Right atrium auricular region (tissue), 2 donors: ENCODE measurements around the gene MOB2. TPM values are rescaled to one million over a fixed set of nuclear protein-coding genes. Genes with fewer than 3 reads are reported as not detected.

Experiments used
- DNase-seq: peaks from one replicate; pipeline ENCODE4 v3.0.0-alpha.2; 2019; ENCODE audit warnings: low spot score
- H3K27ac ChIP-seq, 2 donors: fragments of 200-600 bp; sonication (generic); 1 replicate in 1 of 2; 2 replicates in 1 of 2; pipeline ENCODE4 v1.5.1; 2016 to 2019
- H3K27me3 ChIP-seq, 2 donors: fragments of 200-600 bp; sonication (generic); one replicate each; pipeline versions ENCODE4 v1.5.1 to v1.6.0; 2017 to 2019
- H3K36me3 ChIP-seq: fragments of 200-600 bp; sonication (generic); one replicate; pipeline ENCODE4 v1.5.1; 2016
- H3K4me1 ChIP-seq, 2 donors: fragments of 200-600 bp; sonication (generic); one replicate each; pipeline versions ENCODE4 v1.5.1 to v1.6.0; 2017 to 2019
- H3K4me3 ChIP-seq, 2 donors: fragments of 200-600 bp; sonication (generic); 1 replicate in 1 of 2; 2 replicates in 1 of 2; pipeline ENCODE4 v1.5.1; 2017 to 2019; ENCODE audit warnings: mild to moderate bottlenecking in 1 of 2, moderate library complexity in 1 of 2
- H3K9me3 ChIP-seq, 2 donors: fragments of 200-600 bp; sonication (generic); one replicate each; pipeline ENCODE4 v1.5.1; 2019
- total RNA-seq, 2 donors: library from RNA; depleted of rRNA; stranded (reverse); fragments of >200 nt; gene quantifications; one replicate each; pipeline ENCODE4 v1.1.0, GENCODE V29; 2016
- TF ChIP-seq, protein P1 (sequence below), 2 donors: fragments of 200-600 bp; sonication (generic); IDR thresholded peaks; one replicate each; pipeline ENCODE4 v1.5.1; 2019; ENCODE audit warnings: antibody characterized with exemption in 2 of 2

MOB2 gene
- total RNA-seq, 2 donors from 2014 or later, result 22.0 to 27.9 TPM

DNA sequence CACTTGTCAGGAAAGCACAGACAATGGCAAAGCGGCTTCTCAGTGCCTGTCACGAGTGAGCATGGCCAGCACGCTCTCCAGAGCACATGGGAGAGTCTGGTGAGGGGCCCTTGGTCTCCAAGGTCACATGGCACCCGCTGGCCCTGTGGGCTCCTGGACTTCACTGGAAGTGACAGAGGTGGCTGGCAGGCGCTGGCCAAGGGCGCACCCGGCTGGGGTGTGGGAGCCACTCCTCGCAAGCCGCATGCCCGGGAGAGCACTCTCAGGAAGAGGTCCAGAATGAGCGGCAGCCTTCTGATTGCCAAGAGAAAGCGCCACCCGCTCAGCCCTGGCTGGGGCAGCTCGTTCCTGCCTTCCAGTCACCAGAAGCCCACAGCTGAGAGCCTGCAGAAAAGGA is 17.1 kb upstream of the MOB2 start:
- Histone ChIP-seq H3K27me3 (no peaks in the 10 kb centered on the region), H3K36me3 (no peaks in the 10 kb centered on the region), H3K27ac (peak overlapping the region; percentile 41 to 64), H3K4me1 (peaks cover 0 to 84% of the 10 kb centered on the region in 2 donors), H3K4me3 (no peak overlapping the region), H3K9me3 (no peaks in the 10 kb centered on the region)
- no peak for DNase-seq
- TF ChIP-seq, protein P1, sequence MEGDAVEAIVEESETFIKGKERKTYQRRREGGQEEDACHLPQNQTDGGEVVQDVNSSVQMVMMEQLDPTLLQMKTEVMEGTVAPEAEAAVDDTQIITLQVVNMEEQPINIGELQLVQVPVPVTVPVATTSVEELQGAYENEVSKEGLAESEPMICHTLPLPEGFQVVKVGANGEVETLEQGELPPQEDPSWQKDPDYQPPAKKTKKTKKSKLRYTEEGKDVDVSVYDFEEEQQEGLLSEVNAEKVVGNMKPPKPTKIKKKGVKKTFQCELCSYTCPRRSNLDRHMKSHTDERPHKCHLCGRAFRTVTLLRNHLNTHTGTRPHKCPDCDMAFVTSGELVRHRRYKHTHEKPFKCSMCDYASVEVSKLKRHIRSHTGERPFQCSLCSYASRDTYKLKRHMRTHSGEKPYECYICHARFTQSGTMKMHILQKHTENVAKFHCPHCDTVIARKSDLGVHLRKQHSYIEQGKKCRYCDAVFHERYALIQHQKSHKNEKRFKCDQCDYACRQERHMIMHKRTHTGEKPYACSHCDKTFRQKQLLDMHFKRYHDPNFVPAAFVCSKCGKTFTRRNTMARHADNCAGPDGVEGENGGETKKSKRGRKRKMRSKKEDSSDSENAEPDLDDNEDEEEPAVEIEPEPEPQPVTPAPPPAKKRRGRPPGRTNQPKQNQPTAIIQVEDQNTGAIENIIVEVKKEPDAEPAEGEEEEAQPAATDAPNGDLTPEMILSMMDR (IDR thresholded peaks at IDR 0.05), result no peak

DNA sequence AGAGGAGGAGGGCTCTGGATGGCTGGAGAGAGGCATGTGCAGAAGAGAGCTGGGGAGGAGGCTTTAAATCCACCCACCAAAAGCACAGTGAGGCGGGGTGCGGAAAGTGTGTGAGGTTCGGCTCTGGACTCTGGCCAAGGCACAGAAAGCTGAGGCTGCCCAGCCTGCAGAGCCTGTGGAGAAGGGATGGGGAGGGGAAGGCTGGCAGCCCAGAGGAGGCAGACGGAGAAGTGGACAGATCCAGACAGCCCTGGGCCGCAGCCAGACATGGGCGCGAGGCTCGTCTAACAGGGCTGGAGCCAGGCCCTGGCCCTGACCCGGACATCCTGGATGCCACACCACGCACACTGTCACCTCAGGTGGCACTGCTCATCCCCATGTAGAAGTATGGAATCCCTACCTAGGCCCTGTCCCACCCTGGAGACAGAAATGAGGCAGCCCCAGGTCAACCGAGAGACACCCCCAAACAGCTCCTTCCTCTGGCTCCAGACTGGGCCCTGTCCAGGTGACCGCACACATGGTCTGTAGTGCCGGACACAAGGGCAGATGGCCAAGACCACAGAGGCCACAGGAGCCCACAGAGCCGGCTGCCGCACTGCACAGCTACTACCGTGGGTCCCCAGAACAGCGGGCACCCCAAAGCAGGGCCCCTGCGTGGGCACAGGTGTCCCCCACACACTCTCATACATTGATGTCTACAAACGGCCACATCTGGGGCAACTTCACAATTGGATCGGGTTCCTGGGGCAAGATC is 16.6 kb upstream of the MOB2 start:
- peak overlapping the region; percentile 41 to 64 for H3K27ac ChIP-seq
- DNase-seq, result no peak
- H3K4me1 ChIP-seq, result peaks cover 0 to 81% of the 10 kb centered on the region in 2 donors

DNA sequence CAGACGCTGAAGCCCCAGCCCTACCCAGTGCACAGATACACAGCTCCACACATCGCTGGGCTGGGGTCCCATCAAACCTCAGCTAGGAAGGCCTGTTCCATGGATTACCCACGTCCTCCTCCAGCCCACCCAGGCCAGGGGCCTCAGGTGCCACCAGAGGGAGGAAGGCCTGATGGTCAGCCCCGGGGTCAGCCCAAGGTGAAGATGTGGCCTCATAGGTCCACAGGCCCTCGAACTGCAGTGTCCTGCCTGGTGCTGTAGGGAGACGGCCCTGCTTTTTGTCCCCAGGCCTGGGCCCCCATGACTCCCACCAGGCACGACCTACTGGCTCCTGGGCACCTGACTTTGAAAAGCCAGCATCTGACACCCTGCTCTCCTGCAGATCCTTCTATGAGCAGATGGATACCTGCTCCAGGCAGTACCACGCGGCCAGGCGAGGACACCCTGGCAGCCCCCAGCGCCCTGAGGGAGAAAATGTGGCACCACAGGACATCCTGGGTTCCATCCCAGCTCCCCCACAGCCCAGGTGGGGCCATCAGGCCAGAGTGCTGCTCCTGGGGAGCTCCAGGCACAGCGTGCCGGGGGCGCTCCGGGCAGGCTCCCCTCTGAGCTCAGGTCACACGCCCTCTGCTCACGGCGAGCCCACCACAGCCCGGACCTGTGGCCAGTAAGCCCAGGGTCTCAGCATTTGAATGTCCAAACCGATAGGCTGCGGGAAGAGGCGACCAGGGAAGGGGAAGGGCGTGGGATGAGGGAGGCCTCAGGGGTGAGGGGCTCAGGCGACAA is 15.8 kb upstream of the MOB2 start:
- H3K4me1 ChIP-seq, result peaks cover 0 to 79% of the 10 kb centered on the region in 2 donors
- no peaks in the 10 kb centered on the region for H3K9me3 ChIP-seq
- peak overlapping the region in 1 of 2 donors; percentile 64 for H3K27ac ChIP-seq
- no peak for DNase-seq
- H3K27me3 ChIP-seq, result no peaks in the 10 kb centered on the region
- H3K4me3 ChIP-seq, result no peak overlapping the region
- TF ChIP-seq, protein P1 (IDR thresholded peaks at IDR 0.05), result no peak
- no peaks in the 10 kb centered on the region for H3K36me3 ChIP-seq

More for the DNA sequence above, 16.6 kb upstream of the MOB2 start:
- TF ChIP-seq, protein P1 (IDR thresholded peaks at IDR 0.05), result no peak
- no peak overlapping the region for H3K4me3 ChIP-seq
- no peaks in the 10 kb centered on the region for H3K9me3 ChIP-seq
- H3K27me3 ChIP-seq, result no peaks in the 10 kb centered on the region
- H3K36me3 ChIP-seq, result no peaks in the 10 kb centered on the region

DNA sequence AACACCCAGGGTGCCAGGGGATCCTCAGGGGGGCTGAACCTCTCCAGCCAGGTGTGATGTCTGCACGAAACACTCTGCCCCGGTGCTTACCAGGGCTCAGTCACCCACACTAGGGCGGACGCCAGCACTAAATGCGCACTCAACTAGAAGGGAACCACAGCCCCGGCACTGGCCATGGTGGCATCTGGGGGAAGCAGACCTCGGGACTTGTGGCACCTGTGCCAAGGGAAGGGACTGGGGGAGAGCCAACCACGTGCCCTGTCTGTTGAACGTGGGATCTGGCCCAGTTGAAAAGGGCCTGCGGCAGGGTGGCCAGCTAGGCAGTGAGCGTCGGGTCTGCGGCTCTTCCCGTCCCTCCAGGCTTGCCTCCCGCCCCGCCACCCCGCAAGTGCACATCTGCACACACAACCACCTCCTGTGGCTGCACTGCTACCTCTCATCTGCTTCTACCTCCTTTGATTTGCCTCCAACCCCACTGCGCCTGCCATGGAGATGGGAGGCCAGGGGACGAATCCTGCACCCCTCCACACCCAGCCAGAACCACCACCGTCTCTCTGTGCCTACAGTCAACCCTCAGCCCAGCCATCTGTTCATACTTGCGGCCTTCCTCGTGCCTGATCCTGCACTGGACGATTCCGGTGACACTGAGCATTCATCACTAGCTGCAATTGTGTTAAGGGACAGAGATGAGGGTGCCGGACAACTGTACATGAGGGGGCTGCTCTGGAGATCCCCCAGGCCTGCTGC is 15.0 kb upstream of the MOB2 start:
- TF ChIP-seq, protein P1 (IDR thresholded peaks at IDR 0.05), result no peak
- Histone ChIP-seq H3K9me3 (no peaks in the 10 kb centered on the region), H3K27me3 (no peaks in the 10 kb centered on the region), H3K4me3 (no peak overlapping the region), H3K36me3 (no peaks in the 10 kb centered on the region), H3K27ac (no peak overlapping the region), H3K4me1 (peaks cover 0 to 75% of the 10 kb centered on the region in 2 donors)
- DNase-seq, result no peak

DNA sequence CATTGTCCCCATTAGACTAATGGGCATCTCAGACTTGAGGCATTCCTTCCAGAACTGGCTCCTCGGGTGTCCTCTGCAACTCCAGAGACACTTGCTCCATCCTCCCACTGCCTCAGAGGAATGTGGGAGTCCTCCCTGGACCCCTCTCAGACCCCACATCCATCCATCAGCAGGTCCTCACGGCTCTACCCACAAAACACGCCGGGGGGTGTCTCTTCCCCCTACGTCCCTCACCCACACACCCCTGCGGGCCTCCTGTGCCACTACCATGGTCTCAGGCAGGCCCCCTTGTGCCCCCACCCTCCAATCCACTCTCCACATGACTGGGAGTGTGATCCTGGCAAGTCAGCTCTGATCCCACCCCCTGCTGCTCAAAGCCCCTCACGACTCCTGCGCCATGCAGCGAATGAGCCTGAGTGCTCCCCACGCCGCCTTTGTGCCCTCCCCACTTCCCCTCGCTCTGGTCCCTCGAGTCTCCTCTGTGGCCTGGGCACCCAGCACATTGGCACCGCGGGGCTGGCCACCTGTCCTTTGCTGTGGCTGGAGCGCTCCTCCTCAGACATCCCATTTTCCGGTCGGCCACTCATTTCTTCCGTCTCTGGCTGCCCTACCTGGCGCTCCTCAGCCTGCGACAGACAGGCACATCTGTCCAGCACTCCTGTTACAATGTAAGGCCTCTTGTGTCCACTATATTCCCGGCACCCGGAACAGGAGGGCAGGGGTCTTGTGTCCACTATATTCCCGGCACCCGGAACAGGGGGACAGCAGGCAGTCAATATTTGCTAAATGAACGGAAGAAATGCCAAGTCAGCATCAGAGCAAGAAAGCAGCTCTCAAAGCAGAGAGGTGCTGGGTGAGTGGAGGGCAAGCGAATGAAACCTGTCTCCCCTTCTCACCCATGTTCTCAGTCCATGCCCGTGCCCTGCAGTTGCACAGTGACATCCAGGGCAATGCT is 14.2 kb upstream of the MOB2 start:
- Histone ChIP-seq H3K27ac (no peak overlapping the region), H3K27me3 (no peaks in the 10 kb centered on the region), H3K4me1 (peaks cover 0 to 72% of the 10 kb centered on the region in 2 donors), H3K9me3 (no peaks in the 10 kb centered on the region), H3K4me3 (no peak overlapping the region), H3K36me3 (no peaks in the 10 kb centered on the region)
- no peak for DNase-seq
- TF ChIP-seq, protein P1 (IDR thresholded peaks at IDR 0.05), result no peak
